ENCODE measurements around the gene SAP30. TPM values are rescaled to one million over a fixed set of nuclear protein-coding genes. Genes with fewer than 3 reads are reported as not detected.
A peak's percentile ranks its signal among the peaks of the same experiment; 100 is the strongest.

Gene SAP30
- total and polyA plus RNA-seq, 2 donors from 2014 or later = 6.7 to 16.5 TPM

DNA sequence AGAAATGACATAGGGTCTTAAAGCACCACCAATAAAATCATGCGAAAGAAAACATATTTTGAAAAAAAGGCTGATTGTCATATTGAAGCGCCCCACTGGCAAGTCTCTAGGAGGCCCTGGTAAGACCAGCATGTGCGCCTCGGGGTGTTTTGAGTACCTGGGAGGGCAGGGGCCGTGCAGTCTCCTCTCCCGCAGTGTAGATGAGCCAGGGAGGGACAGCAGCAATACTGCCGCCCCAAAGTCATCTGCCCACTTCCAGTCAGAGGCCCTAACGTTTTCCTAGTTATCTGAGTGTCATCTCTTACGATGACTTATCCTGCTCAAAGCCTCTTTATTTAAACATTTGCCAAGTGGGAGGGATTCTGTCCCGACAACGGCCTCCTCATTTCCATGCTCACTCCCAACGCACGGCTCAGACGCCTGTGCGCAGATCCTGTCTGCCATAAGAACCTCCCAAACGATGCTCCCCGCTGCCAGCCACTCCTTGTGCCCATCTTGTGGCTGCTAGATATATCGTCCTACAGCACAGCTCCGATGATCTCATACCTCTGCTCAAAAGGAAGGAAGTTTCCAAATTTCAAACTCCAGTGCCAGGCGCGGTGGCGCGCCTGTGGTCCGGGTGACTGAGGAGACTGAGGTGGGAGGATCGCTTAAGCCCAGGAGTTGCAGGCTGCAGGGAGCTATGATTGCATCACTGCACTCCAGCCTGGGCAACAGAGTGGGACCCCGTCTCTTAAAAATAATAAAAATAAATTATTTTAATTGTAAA lies 45.3 kb downstream of the SAP30 start:
- Histone ChIP-seq H3K9ac (ENCODE audit: low read length in 3 of 3) (no peak overlapping the region), H3K27ac (ENCODE audit: low read depth in 2 of 2, low read length in 2 of 2) (no peak overlapping the region), H3K9me3 (ENCODE audit: control insufficient read depth in 2 of 3, insufficient read depth in 1 of 3, low read length in 3 of 3) (no peaks in the 10 kb centered on the region), H3K4me1 (ENCODE audit: control insufficient read depth in 2 of 3, insufficient read depth in 2 of 3, low read depth in 1 of 3, low read length in 3 of 3) (no peaks in the 10 kb centered on the region), H3K4me3 (ENCODE audit: low read length in 3 of 3) (no peak overlapping the region), H3K36me3 (ENCODE audit: control insufficient read depth in 2 of 3, insufficient read depth in 3 of 3, low read length in 3 of 3) (no peaks in the 10 kb centered on the region), H3K27me3 (ENCODE audit: control insufficient read depth, insufficient read depth, low read length) (no peaks in the 10 kb centered on the region)
- DNase-seq (peak in 1 of 5 donors; percentile 71), FAIRE-seq (no peak)
- TF ChIP-seq, protein P1, sequence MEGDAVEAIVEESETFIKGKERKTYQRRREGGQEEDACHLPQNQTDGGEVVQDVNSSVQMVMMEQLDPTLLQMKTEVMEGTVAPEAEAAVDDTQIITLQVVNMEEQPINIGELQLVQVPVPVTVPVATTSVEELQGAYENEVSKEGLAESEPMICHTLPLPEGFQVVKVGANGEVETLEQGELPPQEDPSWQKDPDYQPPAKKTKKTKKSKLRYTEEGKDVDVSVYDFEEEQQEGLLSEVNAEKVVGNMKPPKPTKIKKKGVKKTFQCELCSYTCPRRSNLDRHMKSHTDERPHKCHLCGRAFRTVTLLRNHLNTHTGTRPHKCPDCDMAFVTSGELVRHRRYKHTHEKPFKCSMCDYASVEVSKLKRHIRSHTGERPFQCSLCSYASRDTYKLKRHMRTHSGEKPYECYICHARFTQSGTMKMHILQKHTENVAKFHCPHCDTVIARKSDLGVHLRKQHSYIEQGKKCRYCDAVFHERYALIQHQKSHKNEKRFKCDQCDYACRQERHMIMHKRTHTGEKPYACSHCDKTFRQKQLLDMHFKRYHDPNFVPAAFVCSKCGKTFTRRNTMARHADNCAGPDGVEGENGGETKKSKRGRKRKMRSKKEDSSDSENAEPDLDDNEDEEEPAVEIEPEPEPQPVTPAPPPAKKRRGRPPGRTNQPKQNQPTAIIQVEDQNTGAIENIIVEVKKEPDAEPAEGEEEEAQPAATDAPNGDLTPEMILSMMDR (IDR thresholded peaks at IDR 0.05; ENCODE audit: borderline replicate concordance, extremely low read depth, insufficient read depth) = no peak
- intact Hi-C loops (cut with DNase I) = no loop called here

DNA sequence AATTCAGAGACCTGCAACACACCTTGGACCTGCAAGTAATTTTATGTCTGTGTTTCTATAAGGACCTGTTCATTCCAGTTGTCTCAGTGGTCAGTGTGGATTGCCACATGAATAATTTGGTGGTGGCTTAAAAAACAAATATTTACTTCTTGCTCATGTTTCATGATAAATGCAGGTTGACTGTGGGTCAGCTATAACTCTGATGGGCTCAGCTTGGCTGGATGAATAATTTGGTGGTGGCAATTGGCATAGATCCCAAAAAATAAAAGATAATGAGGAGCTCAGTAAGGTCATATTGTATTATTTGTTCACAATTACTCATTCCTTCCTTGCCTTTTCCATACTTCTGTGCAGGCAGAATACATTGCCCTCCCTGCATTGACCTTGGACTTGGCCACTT lies 47.1 kb downstream of the SAP30 start:
- no peak overlapping the region for H3K9ac ChIP-seq (ENCODE audit: low read length in 3 of 3)
- no peak for DNase-seq
- TF ChIP-seq, protein P1 (IDR thresholded peaks at IDR 0.05; ENCODE audit: borderline replicate concordance, extremely low read depth, insufficient read depth) = no peak
- no peak for FAIRE-seq
- no peaks in the 10 kb centered on the region for H3K4me1 ChIP-seq (ENCODE audit: control insufficient read depth in 2 of 3, insufficient read depth in 2 of 3, low read depth in 1 of 3, low read length in 3 of 3)
- no peaks in the 10 kb centered on the region for H3K27me3 ChIP-seq (ENCODE audit: control insufficient read depth, insufficient read depth, low read length)
- H3K36me3 ChIP-seq (ENCODE audit: control insufficient read depth in 2 of 3, insufficient read depth in 3 of 3, low read length in 3 of 3) = no peaks in the 10 kb centered on the region
- intact Hi-C loops (cut with DNase I) = no loop called here
- no peak overlapping the region for H3K27ac ChIP-seq (ENCODE audit: low read depth in 2 of 2, low read length in 2 of 2)
- no peaks in the 10 kb centered on the region for H3K9me3 ChIP-seq (ENCODE audit: control insufficient read depth in 2 of 3, insufficient read depth in 1 of 3, low read length in 3 of 3)
- no peak overlapping the region for H3K4me3 ChIP-seq (ENCODE audit: low read length in 3 of 3)

DNA sequence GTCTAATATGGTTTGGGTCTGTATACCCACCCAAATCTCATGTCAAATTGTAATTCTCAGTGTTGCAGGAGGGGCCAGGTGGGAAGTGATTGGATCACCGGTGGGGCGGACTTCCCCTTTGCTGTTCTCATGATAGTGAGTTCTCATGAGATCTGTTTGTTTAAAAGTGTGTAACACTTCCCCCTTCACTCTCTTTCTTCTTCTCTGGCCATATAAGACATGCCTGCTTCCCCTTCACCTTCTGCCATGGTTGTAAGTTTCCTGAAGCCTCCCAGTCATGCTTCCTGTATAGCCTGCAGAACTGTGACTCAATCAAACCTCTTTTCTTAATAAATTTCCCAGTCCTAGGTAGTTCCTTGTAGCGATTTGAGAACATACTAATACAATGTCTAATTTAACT lies 47.9 kb downstream of the SAP30 start:
- no peak for FAIRE-seq
- H3K27ac ChIP-seq (ENCODE audit: low read depth in 2 of 2, low read length in 2 of 2) = no peak overlapping the region
- TF ChIP-seq, protein P1 (IDR thresholded peaks at IDR 0.05; ENCODE audit: borderline replicate concordance, extremely low read depth, insufficient read depth) = no peak
- no peaks in the 10 kb centered on the region for H3K36me3 ChIP-seq (ENCODE audit: control insufficient read depth in 2 of 3, insufficient read depth in 3 of 3, low read length in 3 of 3)
- no peak overlapping the region for H3K9ac ChIP-seq (ENCODE audit: low read length in 3 of 3)
- no peak for DNase-seq
- H3K27me3 ChIP-seq (ENCODE audit: control insufficient read depth, insufficient read depth, low read length) = no peaks in the 10 kb centered on the region
- H3K9me3 ChIP-seq (ENCODE audit: control insufficient read depth in 2 of 3, insufficient read depth in 1 of 3, low read length in 3 of 3) = no peaks in the 10 kb centered on the region
- H3K4me1 ChIP-seq (ENCODE audit: control insufficient read depth in 2 of 3, insufficient read depth in 2 of 3, low read depth in 1 of 3, low read length in 3 of 3) = no peaks in the 10 kb centered on the region
- no peak overlapping the region for H3K4me3 ChIP-seq (ENCODE audit: low read length in 3 of 3)
- intact Hi-C loops (cut with DNase I) = no loop called here
